IMR-90 (cell line): ENCODE data around the gene SRSF4.

ENCODE experiments used
- BHLHE40 ChIP-seq: fragments of 150-350 bp; IDR thresholded peaks from 2 replicates; pipeline ENCODE4 v1.6.1; 2016; ENCODE audit warnings: mild to moderate bottlenecking, low read depth, low read length
- CEBPB ChIP-seq: IDR thresholded peaks from 2 replicates; pipeline ENCODE4 v1.6.1; 2012; ENCODE audit warnings: low read depth, low read length, improper control_type of control experiment
- MAFK ChIP-seq: IDR thresholded peaks from 2 replicates; pipeline ENCODE4 v1.6.1; 2012; ENCODE audit warnings: low read depth, low read length, improper control_type of control experiment
- MXI1 ChIP-seq: IDR thresholded peaks from 2 replicates; pipeline ENCODE4 v1.6.1; 2012; ENCODE audit warnings: low read depth, mild to moderate bottlenecking, low read length, moderate library complexity, borderline replicate concordance
- NFE2L2 ChIP-seq: fragments of 150-350 bp; IDR thresholded peaks from 2 replicates; pipeline ENCODE4 v1.6.1; 2016; ENCODE audit warnings: low read depth, mild to moderate bottlenecking, low read length
- POLR2A ChIP-seq: IDR thresholded peaks from 2 replicates; pipeline ENCODE4 v1.6.1; 2012; ENCODE audit warnings: mild to moderate bottlenecking, low read depth, low read length
- RAD21 ChIP-seq: IDR thresholded peaks from 2 replicates; pipeline ENCODE4 v1.6.1; 2012; ENCODE audit warnings: low read length, improper control_type of control experiment
- RCOR1 ChIP-seq: IDR thresholded peaks from 2 replicates; pipeline ENCODE4 v1.6.1; 2012; ENCODE audit warnings: mild to moderate bottlenecking, low read length, improper control_type of control experiment; ENCODE audit not compliant: insufficient replicate concordance
- RFX5 ChIP-seq: IDR thresholded peaks from 2 replicates; pipeline ENCODE4 v1.8.0; 2012; ENCODE audit warnings: low read depth, mild to moderate bottlenecking, low read length, moderate library complexity
- SMC3 ChIP-seq: fragments of 150-350 bp; IDR thresholded peaks from 2 replicates; pipeline ENCODE4 v1.6.1; 2016; ENCODE audit warnings: low read depth, mild to moderate bottlenecking, antibody characterized with exemption, low read length, moderate library complexity
- TF ChIP-seq, protein P1 (sequence below): conservative IDR thresholded peaks from 2 replicates; pipeline ENCODE4 v1.5.1; 2012; ENCODE audit warnings: mild to moderate bottlenecking, low read depth, low read length, improper control_type of control experiment
- TF ChIP-seq, protein P2 (sequence below): fragments of 150-350 bp; IDR thresholded peaks from 2 replicates; pipeline ENCODE4 v1.6.1; 2017; ENCODE audit warnings: mild to moderate bottlenecking, antibody characterized with exemption, low read length, low read depth

DNA sequence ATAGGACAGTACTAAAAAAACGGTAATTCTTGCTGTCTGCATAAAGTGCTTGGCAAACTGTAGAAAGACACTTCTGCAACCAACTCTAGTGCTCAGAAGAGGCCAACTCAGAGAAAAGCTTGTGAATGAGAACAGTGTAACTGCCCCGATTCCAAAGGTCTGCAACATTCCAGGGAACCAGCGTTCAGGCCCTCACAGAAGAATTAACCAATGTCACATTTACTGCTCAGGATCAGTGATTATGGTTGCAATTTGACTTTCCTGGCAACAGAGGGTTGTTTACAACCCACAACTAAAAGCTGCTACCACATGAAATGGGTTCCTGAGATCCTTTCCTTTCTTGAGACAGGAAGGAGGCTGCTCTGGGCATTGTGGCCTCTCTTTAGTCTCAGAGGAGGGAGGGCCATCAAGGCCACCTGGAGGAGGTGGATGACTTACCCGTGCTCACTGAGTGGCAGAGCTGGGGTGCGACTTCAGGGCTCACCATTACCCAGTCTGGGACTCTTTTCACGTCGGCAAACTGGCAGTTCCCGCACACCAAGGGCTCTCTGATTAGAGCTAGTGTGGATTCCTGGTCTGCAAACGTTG lies 15.3 kb downstream of the SRSF4 start:
- TF ChIP-seq, protein P1, sequence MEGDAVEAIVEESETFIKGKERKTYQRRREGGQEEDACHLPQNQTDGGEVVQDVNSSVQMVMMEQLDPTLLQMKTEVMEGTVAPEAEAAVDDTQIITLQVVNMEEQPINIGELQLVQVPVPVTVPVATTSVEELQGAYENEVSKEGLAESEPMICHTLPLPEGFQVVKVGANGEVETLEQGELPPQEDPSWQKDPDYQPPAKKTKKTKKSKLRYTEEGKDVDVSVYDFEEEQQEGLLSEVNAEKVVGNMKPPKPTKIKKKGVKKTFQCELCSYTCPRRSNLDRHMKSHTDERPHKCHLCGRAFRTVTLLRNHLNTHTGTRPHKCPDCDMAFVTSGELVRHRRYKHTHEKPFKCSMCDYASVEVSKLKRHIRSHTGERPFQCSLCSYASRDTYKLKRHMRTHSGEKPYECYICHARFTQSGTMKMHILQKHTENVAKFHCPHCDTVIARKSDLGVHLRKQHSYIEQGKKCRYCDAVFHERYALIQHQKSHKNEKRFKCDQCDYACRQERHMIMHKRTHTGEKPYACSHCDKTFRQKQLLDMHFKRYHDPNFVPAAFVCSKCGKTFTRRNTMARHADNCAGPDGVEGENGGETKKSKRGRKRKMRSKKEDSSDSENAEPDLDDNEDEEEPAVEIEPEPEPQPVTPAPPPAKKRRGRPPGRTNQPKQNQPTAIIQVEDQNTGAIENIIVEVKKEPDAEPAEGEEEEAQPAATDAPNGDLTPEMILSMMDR: no peak
- no peak for TF ChIP-seq CEBPB
- TF ChIP-seq RFX5: no peak
- no peak for TF ChIP-seq POLR2A
- no peak for TF ChIP-seq RCOR1
- no peak for TF ChIP-seq SMC3
- no peak for TF ChIP-seq MXI1
- TF ChIP-seq, protein P2, sequence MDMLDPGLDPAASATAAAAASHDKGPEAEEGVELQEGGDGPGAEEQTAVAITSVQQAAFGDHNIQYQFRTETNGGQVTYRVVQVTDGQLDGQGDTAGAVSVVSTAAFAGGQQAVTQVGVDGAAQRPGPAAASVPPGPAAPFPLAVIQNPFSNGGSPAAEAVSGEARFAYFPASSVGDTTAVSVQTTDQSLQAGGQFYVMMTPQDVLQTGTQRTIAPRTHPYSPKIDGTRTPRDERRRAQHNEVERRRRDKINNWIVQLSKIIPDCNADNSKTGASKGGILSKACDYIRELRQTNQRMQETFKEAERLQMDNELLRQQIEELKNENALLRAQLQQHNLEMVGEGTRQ: no peak
- no peak for TF ChIP-seq RAD21
- TF ChIP-seq BHLHE40: no peak
- TF ChIP-seq NFE2L2: no peak
- TF ChIP-seq MAFK: no peak
